GM12878 (cell line): Measurements from ENCODE around the gene AMH. TPM values are rescaled to one million over a fixed set of nuclear protein-coding genes. Genes with fewer than 3 reads are reported as not detected.

Experiments used
- ATAC-seq: fragments of 200-7000 bp; cut with Tn5 transposase; 3 replicates; pipeline ENCODE4 v1.9.1; 2020; ENCODE audit warnings: mild to moderate bottlenecking, moderate library complexity
- Bru-seq: library from RNA; stranded (reverse); fragments of 400-500 nt; gene quantifications from one replicate; lab custom pipeline; 2021; lab: Mats Ljungman, UMichigan
- BruChase-seq, 2 experiments: library from RNA; stranded (reverse); fragments of 400-500 nt; gene quantifications; one replicate each; lab custom pipeline; 2021; lab: Mats Ljungman, UMichigan
- BruUV-seq: library from RNA; stranded (reverse); fragments of 400-500 nt; replicated peaks from 2 replicates; lab custom pipeline; 2021; lab: Mats Ljungman, UMichigan
- CTCF ChIA-PET: fragments of 300-600 bp; sonication (Branson Sonifier 250); formaldehyde crosslinking; extraction: SDS; loops from one replicate; lab custom pipeline; 2021; ENCODE audit warnings: inconsistent platforms; lab: Yijun Ruan, JAX
- POLR2A ChIA-PET: fragments of 350-600 bp; formaldehyde crosslinking; extraction: SDS; loops from one replicate; lab custom pipeline; 2021; ENCODE audit warnings: inconsistent platforms; lab: Charles Lee
- RAD21 ChIA-PET: fragments of 300-600 bp; sonication (Branson Sonifier 250); formaldehyde crosslinking; loops from one replicate; lab custom pipeline; 2023; ENCODE audit warnings: antibody characterized with exemption; ENCODE audit not compliant: unreplicated experiment; lab: Charles Lee
- SMC1A ChIA-PET: fragments of 300-600 bp; sonication (Branson Sonifier 250); formaldehyde crosslinking; loops from one replicate; lab custom pipeline; 2023; ENCODE audit not compliant: unreplicated experiment, uncharacterized antibody; lab: Charles Lee
- DNase-seq: peaks from one replicate; pipeline ENCODE4 v3.0.0-alpha.2; 2011; ENCODE audit warnings: low read depth, low spot score
- FAIRE-seq: peaks from 3 replicates; lab custom pipeline; 2011; peaks lifted over from hg19 to GRCh38; lab: Jason Lieb, UNC
- H2AFZ ChIP-seq: 2 replicates; pipeline ENCODE4 v1.6.0; 2011; ENCODE audit warnings: low read depth, low read length, control low read depth; ENCODE audit not compliant: control insufficient read depth
- H3K27ac ChIP-seq: 2 replicates; pipeline ENCODE4 v1.5.1; 2011; ENCODE audit warnings: control low read depth; ENCODE audit not compliant: control insufficient read depth, insufficient read depth
- H3K27me3 ChIP-seq, 2 experiments: replicated peaks in 1 of 2; 2 replicates each; pipeline versions ENCODE4 v1.6.0 to v1.6.1; 2011; ENCODE audit warnings: low read length in 1 of 2; ENCODE audit not compliant: control insufficient read depth in 2 of 2, insufficient read depth in 2 of 2
- H3K36me3 ChIP-seq, 2 experiments: 2 replicates each; pipeline ENCODE4 v1.5.1; 2011; ENCODE audit warnings: low read length in 1 of 2; ENCODE audit not compliant: control insufficient read depth in 2 of 2, insufficient read depth in 2 of 2
- H3K4me1 ChIP-seq: 2 replicates; pipeline ENCODE4 v1.6.1; 2011; ENCODE audit warnings: mild to moderate bottlenecking, low read length, moderate library complexity, mixed read lengths; ENCODE audit not compliant: control insufficient read depth, insufficient read depth
- H3K4me2 ChIP-seq: 2 replicates; pipeline ENCODE4 v1.6.0; 2011; ENCODE audit warnings: control low read depth; ENCODE audit not compliant: control insufficient read depth, insufficient read depth
- H3K4me3 ChIP-seq: fragments of 200-600 bp; sonication (generic); 2 replicates; pipeline ENCODE4 v1.5.1; 2016
- H3K79me2 ChIP-seq: 2 replicates; pipeline ENCODE4 v1.6.0; 2011; ENCODE audit warnings: low read length; ENCODE audit not compliant: control insufficient read depth, insufficient read depth
- H3K9ac ChIP-seq: 2 replicates; pipeline ENCODE4 v1.8.0; 2011; ENCODE audit warnings: low read length, control low read depth, mixed read lengths; ENCODE audit not compliant: control insufficient read depth, insufficient read depth
- H3K9me3 ChIP-seq: replicated peaks from 3 replicates; pipeline ENCODE4 v1.5.1; 2011; ENCODE audit warnings: mild to moderate bottlenecking, low read length; ENCODE audit not compliant: control insufficient read depth, insufficient read depth
- H4K20me1 ChIP-seq: 2 replicates; pipeline ENCODE4 v1.6.0; 2011; ENCODE audit not compliant: control insufficient read depth, insufficient read depth
- EP300 ChIP-seq, 2 experiments: fragments of 150-350 bp in 1 of 2; IDR thresholded peaks; 2 replicates each; pipeline ENCODE4 v1.6.1; 2011 to 2012; ENCODE audit warnings: low read depth in 2 of 2, low read length in 2 of 2, borderline replicate concordance in 1 of 2, improper control_type of control experiment in 1 of 2, inconsistent platforms in 1 of 2; ENCODE audit not compliant: control insufficient read depth in 1 of 2
- HCFC1 ChIP-seq: fragments of 150-350 bp; IDR thresholded peaks from 2 replicates; pipeline ENCODE4 v1.6.1; 2014; ENCODE audit warnings: low read length
- KAT2A ChIP-seq: conservative IDR thresholded peaks from 2 replicates; pipeline ENCODE4 v1.6.1; 2011; ENCODE audit warnings: low read depth, low read length; ENCODE audit not compliant: control insufficient read depth
- KDM1A ChIP-seq: fragments of 200-600 bp; sonication (generic); IDR thresholded peaks from 2 replicates; pipeline ENCODE4 v1.6.1; 2016; ENCODE audit warnings: borderline replicate concordance
- MXI1 ChIP-seq: fragments of 150-350 bp; IDR thresholded peaks from 2 replicates; pipeline ENCODE4 v1.6.1; 2011; ENCODE audit warnings: low read depth, mild to moderate bottlenecking, inconsistent platforms, low read length, improper control_type of control experiment
- NFIC ChIP-seq: IDR thresholded peaks from 2 replicates; pipeline ENCODE4 v1.6.1; 2012; ENCODE audit warnings: low read depth, mild to moderate bottlenecking, inconsistent platforms, low read length, moderate library complexity
- POLR2A ChIP-seq: IDR thresholded peaks from 2 replicates; pipeline ENCODE4 v1.6.1; 2011; ENCODE audit warnings: low read depth, mild to moderate bottlenecking, low read length
- POLR2AphosphoS2 ChIP-seq: IDR thresholded peaks from 2 replicates; pipeline ENCODE4 v1.6.1; 2011; ENCODE audit warnings: low read depth, mild to moderate bottlenecking, low read length, improper control_type of control experiment, moderate library complexity
- POLR2AphosphoS5 ChIP-seq: IDR thresholded peaks from 2 replicates; pipeline ENCODE4 v1.6.1; 2011; ENCODE audit warnings: mild to moderate bottlenecking, low read length, inconsistent platforms
- RAD51 ChIP-seq: fragments of 450-650 bp; IDR thresholded peaks from 2 replicates; pipeline ENCODE4 v1.6.1; 2016; ENCODE audit warnings: moderate library complexity, mild to moderate bottlenecking, inconsistent platforms
- ZNF24 ChIP-seq: fragments of 450-650 bp; IDR thresholded peaks from 2 replicates; pipeline ENCODE4 v1.6.1; 2017; ENCODE audit warnings: antibody characterized with exemption, mild to moderate bottlenecking
- WGBS: methylation state at CpG from one replicate; pipeline ENCODE4 v1.1.6; 2016; ENCODE audit warnings: low lambda C conversion rate; ENCODE audit not compliant: insufficient replicate concordance, insufficient coverage; ENCODE audit errors: missing lambda C conversion rate; 5-methylcytosine and 5-hydroxymethylcytosine counted together
- in situ Hi-C: fragments of 300-500 bp; cut with MboI; formaldehyde crosslinking; loops from 9 replicates; pipeline ENCODE4 v1.14.3; 2018; ENCODE audit warnings: mixed read lengths
- intact Hi-C: fragments of 100-400 bp; cut with micrococcal nuclease; formaldehyde crosslinking; loops from one replicate; pipeline ENCODE4 v1.14.2; 2022; ENCODE audit not compliant: unreplicated experiment
- long read RNA-seq, 2 experiments: library from polyadenylated mRNA; unstranded; transcript quantifications; one replicate each; pipeline ENCODE4 v2.0.0, GENCODE V29; 2019 to 2020
- polyA minus RNA-seq, 3 experiments: library from RNA; depleted of rRNA, polyadenylated mRNA; stranded (reverse); fragments of >200 nt; gene quantifications; 2 replicates each; pipeline ENCODE4 v1.2.3, GENCODE V29; 2011
- polyA plus RNA-seq, 11 experiments: library from polyadenylated mRNA; depleted of rRNA in 4 of 11; unstranded in 6 of 11; stranded (reverse) in 5 of 11; fragments of >200 nt; fragmentation: Nextera tagmentation in 4 of 11; fragmentation: Illumina TruSeq in 1 of 11; extraction: Ambion mirVana in 4 of 11; extraction: Trizol in 1 of 11; gene quantifications; 1 replicate in 1 of 11; 2 replicates in 10 of 11; pipeline versions ENCODE4 v1.2.1 to v1.2.3, GENCODE V29; 2011 to 2016; ENCODE audit warnings: inconsistent platforms in 2 of 11, missing spikeins in 2 of 11, low read depth in 1 of 11
- total RNA-seq, 4 experiments: library from RNA; depleted of rRNA in 3 of 4; stranded (reverse); fragments of >200 nt in 3 of 4; fragmentation: Illumina TruSeq in 1 of 4; extraction: Trizol in 1 of 4; gene quantifications; 2 replicates each; pipeline versions ENCODE4 v1.2.1 to v1.2.3, GENCODE V29; 2013 to 2021

The AMH gene
- 3.2 and 4.9 TPM in 2 replicates for total RNA-seq (2013; cell fraction: nucleolus; rRNA removed)
- total RNA-seq (2014; rRNA removed), result 1.4 and 1.7 TPM in 2 replicates
- 0.18 TPM in 1 of 2 replicates, not detected in the other for total RNA-seq (2014; rRNA removed; fragmentation: Illumina TruSeq; extraction: Trizol)
- total RNA-seq (2021), result 2.1 and 3.5 TPM in 2 replicates
- polyA plus RNA-seq (2011; ENCODE audit: low read depth), result not detected
- 0.20 and 0.22 TPM in 2 replicates for polyA plus RNA-seq (2011; rRNA removed)
- 0.30 and 0.89 TPM in 2 replicates for polyA plus RNA-seq (2011; cell fraction: cytosol; rRNA removed)
- polyA plus RNA-seq (2011; cell fraction: nucleus; rRNA removed), result 15.5 and 28.6 TPM in 2 replicates
- 0.27 and 0.92 TPM in 2 replicates for polyA plus RNA-seq (2012)
- not detected in 2 replicates for polyA plus RNA-seq (2014; fragmentation: Illumina TruSeq; extraction: Trizol)
- not detected for polyA plus RNA-seq (2014; fragmentation: Nextera tagmentation; extraction: Ambion mirVana)
- polyA plus RNA-seq (2014; rRNA removed), result 2.6 TPM in 2 replicates
- polyA plus RNA-seq (2016; fragmentation: Nextera tagmentation; extraction: Ambion mirVana), result under 1 TPM in 1 of 2 experiments, not detected in 1; 0.17 TPM
- polyA minus RNA-seq (2011; rRNA and poly(A)+ RNA removed), result 0.31 TPM in 1 of 2 replicates, not detected in the other
- polyA minus RNA-seq (2011; cell fraction: cytosol; rRNA and poly(A)+ RNA removed), result 1.2 TPM in 1 of 2 replicates, not detected in the other
- 1.6 and 5.0 TPM in 2 replicates for polyA minus RNA-seq (2011; cell fraction: nucleus; rRNA and poly(A)+ RNA removed)
- percentile 43 among the genes with signal in this experiment for Bru-seq, nascent RNA
- BruChase-seq, experiment 1, labeled RNA remaining after a 6-hour chase, result percentile 69 among the genes with signal in this experiment
- BruChase-seq, experiment 2, labeled RNA remaining after a 2-hour chase, result percentile 54 among the genes with signal in this experiment
- long read RNA-seq, experiment 1, result 0 reads
- long read RNA-seq, experiment 2, result 0 reads

GRCh38 chr19:2249010-2249866 is at the start of gene AMH:
AMH (plus strand) TSS chr19:2249323; CDS start chr19:2249333, 10 bp downstream.
- peak; percentile 9 for ATAC-seq
- WGBS, result 67% methylated on average over 27 of the region's 27 CpGs
- Histone ChIP-seq H3K4me3 (no peak within 1 kb of the TSS), H3K9me3 (no peaks in the 10 kb centered on the region; the same call in 2 of the 3 replicates), H3K4me1 (no peaks in the 10 kb centered on the region; the same call in 1 of the 2 replicates), H3K36me3 (peaks cover 5 to 38% of the 10 kb centered on the region in 2 experiments; a peak in 3 of 4 replicates), H4K20me1 (no peaks in the 10 kb centered on the region; the same call in 1 of the 2 replicates), H3K27me3 (peaks cover 14 to 19% of the 10 kb centered on the region in 2 experiments; a peak in 3 of 4 replicates), H2AFZ (no peak within 1 kb of the TSS), H3K9ac (no peak within 1 kb of the TSS), H3K27ac (no peak within 1 kb of the TSS), H3K79me2 (no peaks in the 10 kb centered on the region), H3K4me2 (no peak within 1 kb of the TSS)
- ChIA-PET SMC1A (no interaction called here), CTCF (interaction anchor here (0.8 kb wide), 1 partner anchor 9 kb away, joined by 3 read pairs; no protein-coding TSS in a partner anchor), RAD21 (interaction anchor here (1.3 kb wide), 1 partner anchor 14 kb away, joined by 4 read pairs; no protein-coding TSS in a partner anchor), POLR2A (interaction anchor here (0.6 kb wide), 1 partner anchor 19 kb away, joined by 3 read pairs; no protein-coding TSS in a partner anchor)
- in situ Hi-C loops (no loop called here), intact Hi-C loops (no loop called here)
- FAIRE-seq, result no peak
- no peak for DNase-seq
- no TSS peak for BruUV-seq
- no peak for TF ChIP-seq NFIC
- no peak for TF ChIP-seq KAT2A
- TF ChIP-seq MXI1, result no peak
- TF ChIP-seq KDM1A, result no peak
- 0 out of 2 replicates have a peak, but pooled peaks have one; percentile 46 for TF ChIP-seq POLR2AphosphoS5
- no peak for TF ChIP-seq ZNF24
- no peak for TF ChIP-seq EP300 (IDR thresholded peaks at IDR 0.05; ENCODE audit: borderline replicate concordance in 1 of 2, control insufficient read depth in 1 of 2, low read depth in 2 of 2, low read length in 2 of 2)
- TF ChIP-seq POLR2A, result peak; percentile 70
- no peak for TF ChIP-seq RAD51
- no peak for TF ChIP-seq HCFC1
- 0 out of 2 replicates have a peak, but pooled peaks have one; percentile 45 for TF ChIP-seq POLR2AphosphoS2
